GM18526 (cell line): ENCODE data around the gene TBC1D9B.

Experiments
- POLR2A ChIP-seq: IDR thresholded peaks from 3 replicates; pipeline ENCODE4 v1.6.1; 2011; ENCODE audit not compliant: insufficient read length; ENCODE audit errors: extremely low read depth

The TBC1D9B gene

GRCh38 chr5:179914032-179914755, 6.5 kb upstream of the TBC1D9B start:
- no peak for TF ChIP-seq POLR2A

- no peak for TF ChIP-seq POLR2A
Observed at GRCh38 chr5:179913461-179913860, 5.8 kb upstream of the TBC1D9B start.

- no peak for TF ChIP-seq POLR2A
Observed at GRCh38 chr5:179912951-179913350, 5.3 kb upstream of the TBC1D9B start.

- no peak for TF ChIP-seq POLR2A
Observed at GRCh38 chr5:179912386-179912785, 4.7 kb upstream of the TBC1D9B start.

GRCh38 chr5:179909224-179909623, 1.5 kb upstream of the TBC1D9B start:
- no peak for TF ChIP-seq POLR2A

GRCh38 chr5:179908528-179908927, 831 bp upstream of the TBC1D9B start:
- no peak for TF ChIP-seq POLR2A

GRCh38 chr5:179906795-179907555, 722 bp downstream of the TBC1D9B start:
- no peak for TF ChIP-seq POLR2A

GRCh38 chr5:179906294-179906794, 1.4 kb downstream of the TBC1D9B start:
- no peak for TF ChIP-seq POLR2A

GRCh38 chr5:179905161-179905560, 2.5 kb downstream of the TBC1D9B start:
- no peak for TF ChIP-seq POLR2A

GRCh38 chr5:179904463-179905160, 3.1 kb downstream of the TBC1D9B start:
- TF ChIP-seq POLR2A = no peak

- no peak for TF ChIP-seq POLR2A
Observed at GRCh38 chr5:179902763-179903158, 4.9 kb downstream of the TBC1D9B start.

GRCh38 chr5:179901915-179902762, 5.6 kb downstream of the TBC1D9B start:
- TF ChIP-seq POLR2A = no peak

GRCh38 chr5:179901462-179901861, 6.2 kb downstream of the TBC1D9B start:
- no peak for TF ChIP-seq POLR2A

GRCh38 chr5:179900711-179901110, 7.0 kb downstream of the TBC1D9B start:
- no peak for TF ChIP-seq POLR2A

GRCh38 chr5:179900206-179900605, 7.5 kb downstream of the TBC1D9B start:
- TF ChIP-seq POLR2A = no peak
